T-helper 17 cell (primary cell): ENCODE data around the gene PPP1R14D. TPM values are rescaled to one million over a fixed set of nuclear protein-coding genes. Genes with fewer than 3 reads are reported as not detected.

Experiments used
- ATAC-seq: fragments of 150-1000 bp; cut with Tn5 transposase; 2 replicates; pipeline ENCODE4 v1.10.0; 2021; ENCODE audit warnings: mild to moderate bottlenecking, moderate library complexity
- DNase-seq, 3 donors: peaks; one replicate each; pipeline versions ENCODE4 v3.0.0 to v3.0.0-alpha.2; 2020 to 2021
- H3K9me3 ChIP-seq: one replicate; pipeline ENCODE4 v1.7.0; 2013; ENCODE audit warnings: low read length, mild to moderate bottlenecking; ENCODE audit not compliant: control insufficient read depth, poor library complexity, severe bottlenecking
- H3K27ac Mint-ChIP-seq: one replicate; pipeline ENCODE4 v1.8.0; 2022; ENCODE audit warnings: mild to moderate bottlenecking, moderate library complexity, mixed read lengths
- H3K27me3 Mint-ChIP-seq: one replicate; pipeline ENCODE4 v1.8.0; 2022; ENCODE audit warnings: mixed read lengths
- H3K36me3 Mint-ChIP-seq: one replicate; pipeline ENCODE4 v1.8.0; 2022; ENCODE audit warnings: low read depth, mixed read lengths
- H3K4me1 Mint-ChIP-seq: one replicate; pipeline ENCODE4 v1.8.0; 2022; ENCODE audit warnings: mild to moderate bottlenecking, mixed read lengths
- H3K4me3 Mint-ChIP-seq: one replicate; pipeline ENCODE4 v1.8.0; 2022; ENCODE audit warnings: mild to moderate bottlenecking, moderate library complexity, mixed read lengths
- total RNA-seq, 4 donors: library from RNA in 2 of 4; stranded (reverse) in 2 of 4; gene quantifications; one replicate each; pipeline ENCODE4 v1.2.3 and lab custom pipeline; 2022 to 2026

Gene PPP1R14D
- total RNA-seq, 2 donors from 2014 or later = not detected

GRCh38 chr15:40775740-40776536 is 52.6 kb downstream of the PPP1R14D start:
- Mint-ChIP-seq H3K4me1 (peaks cover 6% of the 10 kb centered on the region), H3K27me3 (no peaks in the 10 kb centered on the region), H3K36me3 (peaks cover 9% of the 10 kb centered on the region), H3K27ac (no peak overlapping the region), H3K4me3 (no peak overlapping the region)
- no peaks in the 10 kb centered on the region for H3K9me3 ChIP-seq
- no peak for ATAC-seq
- DNase-seq = no peak

GRCh38 chr15:40775007-40775406 is 53.5 kb downstream of the PPP1R14D start:
- ATAC-seq = no peak

GRCh38 chr15:40773902-40774301 is 54.6 kb downstream of the PPP1R14D start:
- Mint-ChIP-seq H3K4me3 (no peak overlapping the region), H3K27me3 (no peaks in the 10 kb centered on the region), H3K36me3 (peaks cover 5% of the 10 kb centered on the region), H3K27ac (peak overlapping the region; percentile 82), H3K4me1 (peaks cover 17% of the 10 kb centered on the region)
- ATAC-seq (no peak), DNase-seq (no peak)
- no peaks in the 10 kb centered on the region for H3K9me3 ChIP-seq

More at GRCh38 chr15:40775007-40775406, 53.5 kb downstream of the PPP1R14D start:
- Mint-ChIP-seq H3K4me1 (peaks cover 8% of the 10 kb centered on the region), H3K27me3 (no peaks in the 10 kb centered on the region), H3K27ac (peak overlapping the region; percentile 82), H3K4me3 (no peak overlapping the region), H3K36me3 (peaks cover 9% of the 10 kb centered on the region)
- H3K9me3 ChIP-seq = no peaks in the 10 kb centered on the region
- no peak for DNase-seq

GRCh38 chr15:40773496-40773895 is 55.0 kb downstream of the PPP1R14D start:
- H3K27me3 Mint-ChIP-seq = no peaks in the 10 kb centered on the region
- peaks cover 5% of the 10 kb centered on the region for H3K36me3 Mint-ChIP-seq
- ATAC-seq (no peak), DNase-seq (no peak)
- peak overlapping the region; percentile 82 for H3K27ac Mint-ChIP-seq
- H3K9me3 ChIP-seq = no peaks in the 10 kb centered on the region
- H3K4me3 Mint-ChIP-seq = no peak overlapping the region
- peaks cover 17% of the 10 kb centered on the region for H3K4me1 Mint-ChIP-seq

GRCh38 chr15:40772014-40772413 is 56.5 kb downstream of the PPP1R14D start:
- no peaks in the 10 kb centered on the region for H3K9me3 ChIP-seq
- Mint-ChIP-seq H3K27me3 (no peaks in the 10 kb centered on the region), H3K4me3 (no peak overlapping the region), H3K27ac (no peak overlapping the region), H3K4me1 (peaks cover 19% of the 10 kb centered on the region), H3K36me3 (peaks cover 5% of the 10 kb centered on the region)
- ATAC-seq (no peak), DNase-seq (no peak)

GRCh38 chr15:40771242-40771641 is 57.3 kb downstream of the PPP1R14D start:
- ATAC-seq = no peak
- Mint-ChIP-seq H3K27me3 (no peaks in the 10 kb centered on the region), H3K27ac (no peak overlapping the region), H3K4me3 (no peak overlapping the region), H3K36me3 (peaks cover 3% of the 10 kb centered on the region), H3K4me1 (peaks cover 13% of the 10 kb centered on the region)
- DNase-seq = no peak
- no peaks in the 10 kb centered on the region for H3K9me3 ChIP-seq

- H3K4me3 Mint-ChIP-seq = peak overlapping the region; percentile 53
- H3K27me3 Mint-ChIP-seq = no peaks in the 10 kb centered on the region
- peaks cover 17% of the 10 kb centered on the region for H3K4me1 Mint-ChIP-seq
- H3K36me3 Mint-ChIP-seq = peaks cover 3% of the 10 kb centered on the region
- DNase-seq (no peak), ATAC-seq (no peak)
- no peaks in the 10 kb centered on the region for H3K9me3 ChIP-seq
- H3K27ac Mint-ChIP-seq = peak overlapping the region; percentile 79
Observed at GRCh38 chr15:40770147-40770721, 58.3 kb downstream of the PPP1R14D start.

- Mint-ChIP-seq H3K27me3 (no peaks in the 10 kb centered on the region), H3K27ac (peak within 1 kb of the TSS; percentile 79), H3K4me1 (peaks cover 21% of the 10 kb centered on the region), H3K36me3 (no peaks in the 10 kb centered on the region), H3K4me3 (peak within 1 kb of the TSS; percentile 61)
- DNase-seq (no peak), ATAC-seq (no peak)
- no peaks in the 10 kb centered on the region for H3K9me3 ChIP-seq
Observed at GRCh38 chr15:40769274-40770146, 59.0 kb downstream of the PPP1R14D start, which contains the start of gene C15orf62. Gene C15orf62, plus strand, starts transcription at chr15:40769980. Its CDS starts 516 bp downstream, at chr15:40770496.

- no peaks in the 10 kb centered on the region for H3K9me3 ChIP-seq
- Mint-ChIP-seq H3K36me3 (no peaks in the 10 kb centered on the region), H3K27me3 (no peaks in the 10 kb centered on the region), H3K27ac (peak overlapping the region; percentile 79), H3K4me3 (peak overlapping the region; percentile 61), H3K4me1 (peaks cover 21% of the 10 kb centered on the region)
- DNase-seq (no peak), ATAC-seq (no peak)
Observed at GRCh38 chr15:40768521-40769273, 59.8 kb downstream of the PPP1R14D start.

GRCh38 chr15:40767838-40768500 is 60.5 kb downstream of the PPP1R14D start:
- no peaks in the 10 kb centered on the region for H3K9me3 ChIP-seq
- Mint-ChIP-seq H3K27ac (peak overlapping the region; percentile 79), H3K27me3 (no peaks in the 10 kb centered on the region), H3K36me3 (no peaks in the 10 kb centered on the region), H3K4me3 (no peak overlapping the region), H3K4me1 (peaks cover 25% of the 10 kb centered on the region)
- no peak for ATAC-seq
- DNase-seq = no peak

GRCh38 chr15:40766906-40767837 is 61.3 kb downstream of the PPP1R14D start:
- H3K36me3 Mint-ChIP-seq = no peaks in the 10 kb centered on the region
- ATAC-seq (no peak), DNase-seq (no peak)
- H3K27ac Mint-ChIP-seq = no peak overlapping the region
- no peaks in the 10 kb centered on the region for H3K9me3 ChIP-seq
- peaks cover 25% of the 10 kb centered on the region for H3K4me1 Mint-ChIP-seq
- no peak overlapping the region for H3K4me3 Mint-ChIP-seq
- H3K27me3 Mint-ChIP-seq = no peaks in the 10 kb centered on the region
